HCT116 (cell line): ENCODE data around the gene CC2D1A. TPM values are rescaled to one million over a fixed set of nuclear protein-coding genes. Genes with fewer than 3 reads are reported as not detected.

Experiments
- ATAC-seq: fragments of 200-7000 bp; cut with Tn5 transposase; 2 replicates; pipeline ENCODE4 v1.9.1; 2020; ENCODE audit warnings: mild to moderate bottlenecking, moderate library complexity
- BruUV-seq: library from RNA; stranded (reverse); fragments of 400-500 nt; replicated peaks from 2 replicates; lab custom pipeline; 2021; lab: Mats Ljungman, UMichigan
- CTCF ChIA-PET: fragments of 300-600 bp; sonication (Branson Sonifier 250); formaldehyde crosslinking; loops from one replicate; lab custom pipeline; 2021; ENCODE audit warnings: antibody characterized with exemption; lab: Charles Lee
- POLR2A ChIA-PET: fragments of 300-600, 350-600 bp; sonication (Branson Sonifier 250); formaldehyde crosslinking; loops from one replicate; lab custom pipeline; 2021; ENCODE audit warnings: antibody characterized with exemption; lab: Charles Lee
- RAD21 ChIA-PET, 2 experiments: fragments of 300-600 bp; sonication (Branson Sonifier 250); formaldehyde crosslinking; loops; one replicate each; lab custom pipeline; 2023; ENCODE audit warnings: low total read pairs in 2 of 2; ENCODE audit not compliant: uncharacterized antibody in 2 of 2, unreplicated experiment in 2 of 2, low non-redundant PET in 1 of 2; lab: Charles Lee
- DNase-seq: peaks from one replicate; pipeline ENCODE4 v3.0.0-alpha.2; 2010; ENCODE audit warnings: low read depth, low spot score
- H2AFZ ChIP-seq: fragments of 200-600 bp; shearing (Covaris generic), sonication (generic); 2 replicates; pipeline ENCODE4 v1.6.1; 2017; ENCODE audit warnings: low read depth, mixed run types, mixed read lengths, antibody characterized with exemption, low read length; ENCODE audit not compliant: poor library complexity, severe bottlenecking
- H3K27ac ChIP-seq: 2 replicates; pipeline ENCODE4 v1.5.1; 2012; ENCODE audit warnings: low read depth, low read length
- H3K27me3 ChIP-seq: fragments of 200-600 bp; sonication (generic); 2 replicates; pipeline ENCODE4 v1.6.1; 2016; ENCODE audit warnings: mixed run types, low read length, mixed read lengths; ENCODE audit not compliant: insufficient read depth
- H3K36me3 ChIP-seq, 2 experiments: fragments of 200-500 bp in 1 of 2; fragments of 200-600 bp in 1 of 2; sonication (Bioruptor generic) in 1 of 2; sonication (generic) in 1 of 2; 2 replicates each; pipeline versions ENCODE4 v1.5.1 to v1.6.1; 2014 to 2016; ENCODE audit warnings: low read length in 2 of 2, inconsistent platforms in 1 of 2, mixed read lengths in 1 of 2, mixed run types in 1 of 2; ENCODE audit not compliant: insufficient read depth in 2 of 2, control insufficient read depth in 1 of 2
- H3K4me1 ChIP-seq, 2 experiments: fragments of 200-600 bp in 1 of 2; sonication (generic) in 1 of 2; 2 replicates each; pipeline versions ENCODE4 v1.5.1 to v1.6.1; 2012 to 2017; ENCODE audit warnings: low read length in 2 of 2, inconsistent platforms in 1 of 2, mild to moderate bottlenecking in 1 of 2, mixed read lengths in 1 of 2, mixed run types in 1 of 2, moderate library complexity in 1 of 2; ENCODE audit not compliant: insufficient read depth in 2 of 2, control insufficient read depth in 1 of 2
- H3K4me2 ChIP-seq: fragments of 200-600 bp; sonication (generic); 2 replicates; pipeline ENCODE4 v1.6.1; 2017; ENCODE audit warnings: mixed run types, low read length, mixed read lengths
- H3K4me3 ChIP-seq, 2 experiments: fragments of 200-600 bp in 1 of 2; sonication (generic) in 1 of 2; replicated peaks in 1 of 2; 2 replicates each; pipeline ENCODE4 v1.5.1; 2011 to 2016; ENCODE audit warnings: low read length in 2 of 2, control low read depth in 1 of 2, low read depth in 1 of 2, mild to moderate bottlenecking in 1 of 2, mixed read lengths in 1 of 2, mixed run types in 1 of 2
- H3K79me2 ChIP-seq: fragments of 200-600 bp; sonication (generic); 2 replicates; pipeline ENCODE4 v1.6.1; 2017; ENCODE audit warnings: mild to moderate bottlenecking, mixed run types, low read length, moderate library complexity, mixed read lengths; ENCODE audit not compliant: insufficient read depth
- H3K9ac ChIP-seq: fragments of 200-600 bp; sonication (generic); 2 replicates; pipeline ENCODE4 v1.6.1; 2016; ENCODE audit warnings: low read length, mixed read lengths
- H3K9me2 ChIP-seq: fragments of 200-600 bp; sonication (generic), shearing (Covaris generic); 2 replicates; pipeline ENCODE4 v1.6.1; 2017; ENCODE audit warnings: mixed run types, mild to moderate bottlenecking, moderate library complexity; ENCODE audit not compliant: insufficient read depth
- H3K9me3 ChIP-seq, 2 experiments: fragments of 200-500 bp in 1 of 2; fragments of 200-600 bp in 1 of 2; sonication (Bioruptor generic) in 1 of 2; sonication (generic) in 1 of 2; 2 replicates each; pipeline ENCODE4 v1.6.1; 2014 to 2017; ENCODE audit warnings: low read length in 2 of 2, mixed read lengths in 2 of 2, inconsistent platforms in 1 of 2, low read depth in 1 of 2, mild to moderate bottlenecking in 1 of 2, mixed run types in 1 of 2, moderate library complexity in 1 of 2; ENCODE audit not compliant: control insufficient read depth in 1 of 2, insufficient read depth in 1 of 2
- H4K20me1 ChIP-seq: fragments of 200-600 bp; sonication (generic), shearing (Covaris generic); 2 replicates; pipeline ENCODE4 v1.6.1; 2017; ENCODE audit warnings: mixed run types, mild to moderate bottlenecking, moderate library complexity; ENCODE audit not compliant: insufficient read depth
- ATF3 ChIP-seq: IDR thresholded peaks from 2 replicates; pipeline ENCODE4 v1.6.1; 2012
- CBX3 ChIP-seq: IDR thresholded peaks from 2 replicates; pipeline ENCODE4 v1.6.1; 2012; ENCODE audit warnings: low read depth
- CEBPB ChIP-seq: IDR thresholded peaks from 2 replicates; pipeline ENCODE4 v1.6.1; 2012; ENCODE audit warnings: low read depth
- EGR1 ChIP-seq: IDR thresholded peaks from 2 replicates; pipeline ENCODE4 v1.6.1; 2012; ENCODE audit warnings: low read depth
- ELF1 ChIP-seq: IDR thresholded peaks from 2 replicates; pipeline ENCODE4 v1.6.1; 2012; ENCODE audit warnings: low read depth, borderline replicate concordance
- EZH2phosphoT487 ChIP-seq: fragments of 200-600 bp; IDR thresholded peaks from 2 replicates; pipeline ENCODE4 v1.6.1; 2018; ENCODE audit warnings: antibody characterized with exemption, borderline replicate concordance
- FOSL1 ChIP-seq: IDR thresholded peaks from 2 replicates; pipeline ENCODE4 v1.6.1; 2012; ENCODE audit warnings: low read depth
- MAX ChIP-seq: IDR thresholded peaks from 2 replicates; pipeline ENCODE4 v1.6.1; 2012
- POLR2AphosphoS5 ChIP-seq: IDR thresholded peaks from 2 replicates; pipeline ENCODE4 v1.6.1; 2011; ENCODE audit warnings: mild to moderate bottlenecking, low read depth, low read length, moderate library complexity
- RAD21 ChIP-seq: IDR thresholded peaks from 2 replicates; pipeline ENCODE4 v1.6.1; 2012; ENCODE audit warnings: low read depth, mild to moderate bottlenecking
- SRF ChIP-seq: IDR thresholded peaks from 2 replicates; pipeline ENCODE4 v1.6.1; 2012; ENCODE audit warnings: low read depth
- TCF7L2 ChIP-seq: IDR thresholded peaks from 2 replicates; pipeline ENCODE4 v1.7.0; 2011; ENCODE audit warnings: borderline replicate concordance, inconsistent platforms; ENCODE audit not compliant: insufficient read depth, insufficient read length; ENCODE audit errors: extremely low read depth
- YY1 ChIP-seq: IDR thresholded peaks from 2 replicates; pipeline ENCODE4 v1.6.1; 2011; ENCODE audit warnings: low read length, low read depth, moderate library complexity, mild to moderate bottlenecking; ENCODE audit not compliant: insufficient replicate concordance; ENCODE audit errors: extremely low read depth
- ZFX ChIP-seq: fragments of 450-650 bp; IDR thresholded peaks from 2 replicates; pipeline ENCODE4 v1.6.1; 2017
- ZNF274 ChIP-seq: fragments of 200-500 bp; sonication (Bioruptor generic); IDR thresholded peaks from 2 replicates; pipeline ENCODE4 v1.6.1; 2014; ENCODE audit warnings: mild to moderate bottlenecking, low read depth, low read length, inconsistent platforms
- intact Hi-C: fragments of 100-400 bp; cut with micrococcal nuclease; formaldehyde crosslinking; loops from 2 replicates; pipeline ENCODE4 v1.10.0; 2022
- total RNA-seq: library from RNA; stranded (reverse); gene quantifications from one replicate; pipeline ENCODE4 v1.2.1, GENCODE V29; 2021; ENCODE audit not compliant: unreplicated experiment
- TF ChIP-seq, protein P1 (sequence below): IDR thresholded peaks from 2 replicates; pipeline ENCODE4 v1.6.1; 2011; ENCODE audit warnings: mild to moderate bottlenecking, low read length, moderate library complexity; ENCODE audit not compliant: insufficient replicate concordance; ENCODE audit errors: extremely low read depth

The CC2D1A gene
- total RNA-seq, 1 experiment from 2014 or later: 51.5 TPM

GRCh38 chr19:13884726-13885591, 21.0 kb upstream of the CC2D1A start (continued):
- TF ChIP-seq ZFX: no peak
- TF ChIP-seq POLR2AphosphoS5: no peak
- no peak for TF ChIP-seq TCF7L2
- no peak for TF ChIP-seq ELF1
- TF ChIP-seq CEBPB: no peak
- TF ChIP-seq FOSL1: no peak
- TF ChIP-seq, protein P1, sequence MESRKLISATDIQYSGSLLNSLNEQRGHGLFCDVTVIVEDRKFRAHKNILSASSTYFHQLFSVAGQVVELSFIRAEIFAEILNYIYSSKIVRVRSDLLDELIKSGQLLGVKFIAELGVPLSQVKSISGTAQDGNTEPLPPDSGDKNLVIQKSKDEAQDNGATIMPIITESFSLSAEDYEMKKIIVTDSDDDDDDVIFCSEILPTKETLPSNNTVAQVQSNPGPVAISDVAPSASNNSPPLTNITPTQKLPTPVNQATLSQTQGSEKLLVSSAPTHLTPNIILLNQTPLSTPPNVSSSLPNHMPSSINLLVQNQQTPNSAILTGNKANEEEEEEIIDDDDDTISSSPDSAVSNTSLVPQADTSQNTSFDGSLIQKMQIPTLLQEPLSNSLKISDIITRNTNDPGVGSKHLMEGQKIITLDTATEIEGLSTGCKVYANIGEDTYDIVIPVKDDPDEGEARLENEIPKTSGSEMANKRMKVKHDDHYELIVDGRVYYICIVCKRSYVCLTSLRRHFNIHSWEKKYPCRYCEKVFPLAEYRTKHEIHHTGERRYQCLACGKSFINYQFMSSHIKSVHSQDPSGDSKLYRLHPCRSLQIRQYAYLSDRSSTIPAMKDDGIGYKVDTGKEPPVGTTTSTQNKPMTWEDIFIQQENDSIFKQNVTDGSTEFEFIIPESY: no peak
- no peak for TF ChIP-seq YY1

GRCh38 chr19:13885826-13886365, 20.1 kb upstream of the CC2D1A start:
- Histone ChIP-seq H3K9me2 (no peaks in the 10 kb centered on the region), H3K27ac (no peak overlapping the region), H3K4me2 (no peak overlapping the region), H4K20me1 (no peaks in the 10 kb centered on the region), H3K79me2 (no peaks in the 10 kb centered on the region), H2AFZ (no peak overlapping the region), H3K9me3 (no peaks in the 10 kb centered on the region), H3K9ac (no peak overlapping the region), H3K36me3 (no peaks in the 10 kb centered on the region), H3K4me3 (no peak overlapping the region), H3K27me3 (no peaks in the 10 kb centered on the region), H3K4me1 (peaks cover 16 to 27% of the 10 kb centered on the region in 2 experiments)
- DNase-seq (no peak), ATAC-seq (no peak)
- RAD21 ChIA-PET: no interaction called here
- CTCF ChIA-PET: no interaction called here
- no TSS peak for BruUV-seq
- intact Hi-C loops: no loop called here
- POLR2A ChIA-PET: interaction anchor here (1.0 kb wide), 1 partner anchor 13 kb away, joined by 6 read pairs; no protein-coding TSS in a partner anchor
- TF ChIP-seq ZNF274 (no peak), RAD21 (no peak), EZH2phosphoT487 (no peak), CBX3 (no peak), MAX (no peak), ATF3 (no peak), SRF (no peak), FOSL1 (no peak), CEBPB (no peak), EGR1 (no peak), TCF7L2 (no peak), ZFX (no peak), YY1 (no peak)
- TF ChIP-seq, protein P1: no peak
